Testis (tissue), 2 donors: ENCODE measurements around the gene TCERG1L.

Experiments
- POLR2A ChIP-seq: fragments of 450-650 bp; IDR thresholded peaks from one replicate; pipeline ENCODE4 v1.6.1; 2017; ENCODE audit warnings: antibody characterized with exemption, mild to moderate bottlenecking, moderate library complexity
- TF ChIP-seq, protein P1 (sequence below), 3 experiments: fragments of 450-650 bp in 2 of 3; fragments of 200-600 bp in 1 of 3; sonication (generic) in 1 of 3; IDR thresholded peaks; one replicate each; pipeline ENCODE4 v1.5.1; 2016 to 2019; ENCODE audit warnings: antibody characterized with exemption in 3 of 3, mild to moderate bottlenecking in 2 of 3, moderate library complexity in 1 of 3

DNA sequence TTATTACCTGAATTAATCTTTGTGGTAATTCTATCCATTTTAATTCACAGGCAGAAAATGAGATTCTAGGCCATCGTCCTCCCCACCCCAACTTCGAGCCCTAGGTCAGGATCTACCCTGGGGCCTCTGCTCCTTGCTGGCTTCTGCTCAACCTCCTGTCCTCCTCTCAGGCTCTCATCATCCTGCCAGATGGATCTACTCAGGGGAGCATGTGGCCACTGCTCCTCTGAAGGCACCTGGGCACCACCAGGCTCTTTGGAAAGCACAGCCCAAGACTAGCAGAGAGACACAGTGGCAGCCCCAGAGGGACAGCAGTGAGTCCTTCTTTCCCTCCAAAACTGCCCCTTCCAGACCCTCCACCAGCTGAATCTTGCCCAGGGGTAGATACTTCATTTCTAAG, 248.2 kb downstream of the TCERG1L start:
- TF ChIP-seq, protein P1, sequence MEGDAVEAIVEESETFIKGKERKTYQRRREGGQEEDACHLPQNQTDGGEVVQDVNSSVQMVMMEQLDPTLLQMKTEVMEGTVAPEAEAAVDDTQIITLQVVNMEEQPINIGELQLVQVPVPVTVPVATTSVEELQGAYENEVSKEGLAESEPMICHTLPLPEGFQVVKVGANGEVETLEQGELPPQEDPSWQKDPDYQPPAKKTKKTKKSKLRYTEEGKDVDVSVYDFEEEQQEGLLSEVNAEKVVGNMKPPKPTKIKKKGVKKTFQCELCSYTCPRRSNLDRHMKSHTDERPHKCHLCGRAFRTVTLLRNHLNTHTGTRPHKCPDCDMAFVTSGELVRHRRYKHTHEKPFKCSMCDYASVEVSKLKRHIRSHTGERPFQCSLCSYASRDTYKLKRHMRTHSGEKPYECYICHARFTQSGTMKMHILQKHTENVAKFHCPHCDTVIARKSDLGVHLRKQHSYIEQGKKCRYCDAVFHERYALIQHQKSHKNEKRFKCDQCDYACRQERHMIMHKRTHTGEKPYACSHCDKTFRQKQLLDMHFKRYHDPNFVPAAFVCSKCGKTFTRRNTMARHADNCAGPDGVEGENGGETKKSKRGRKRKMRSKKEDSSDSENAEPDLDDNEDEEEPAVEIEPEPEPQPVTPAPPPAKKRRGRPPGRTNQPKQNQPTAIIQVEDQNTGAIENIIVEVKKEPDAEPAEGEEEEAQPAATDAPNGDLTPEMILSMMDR (IDR thresholded peaks at IDR 0.05): no peak
- no peak for TF ChIP-seq POLR2A
